GM21576 (cell line): ENCODE measurements around the gene CDC42EP2.

ENCODE experiments used
- ATAC-seq: cut with Tn5 transposase; IDR thresholded peaks from one replicate; pipeline ENCODE4 v1.9.1; 2021; ENCODE audit warnings: mild to moderate bottlenecking, moderate library complexity; ENCODE audit not compliant: unreplicated experiment

Gene CDC42EP2

GRCh38 chr11:65297026-65297672 lies 17.5 kb upstream of the CDC42EP2 start:
- ATAC-seq, result no peak

GRCh38 chr11:65298131-65298535 lies 16.5 kb upstream of the CDC42EP2 start:
- ATAC-seq, result no peak

GRCh38 chr11:65298655-65299179 lies 15.9 kb upstream of the CDC42EP2 start:
- ATAC-seq, result no peak

GRCh38 chr11:65300621-65301275 lies 13.9 kb upstream of the CDC42EP2 start:
- ATAC-seq, result no peak

- ATAC-seq, result no peak
These were observed 13.0 kb upstream of the CDC42EP2 start for GRCh38 chr11:65301491-65302329.

GRCh38 chr11:65303555-65303954 lies 11.1 kb upstream of the CDC42EP2 start:
- no peak for ATAC-seq

- no peak for ATAC-seq
These were observed 10.6 kb upstream of the CDC42EP2 start for GRCh38 chr11:65304110-65304509.

- no peak for ATAC-seq
These were observed 10.1 kb upstream of the CDC42EP2 start for GRCh38 chr11:65304613-65305012.

GRCh38 chr11:65305501-65306268 lies 9.0 kb upstream of the CDC42EP2 start:
- ATAC-seq, result no peak

- ATAC-seq, result no peak
These were observed 7.1 kb upstream of the CDC42EP2 start for GRCh38 chr11:65307298-65308229.

GRCh38 chr11:65308281-65308891 lies 6.3 kb upstream of the CDC42EP2 start:
- ATAC-seq, result no peak

GRCh38 chr11:65309006-65309405 lies 5.7 kb upstream of the CDC42EP2 start:
- no peak for ATAC-seq

- ATAC-seq, result no peak
These were observed 4.5 kb upstream of the CDC42EP2 start for GRCh38 chr11:65310215-65310614.

- ATAC-seq, result no peak
These were observed 3.9 kb upstream of the CDC42EP2 start for GRCh38 chr11:65310736-65311135.

GRCh38 chr11:65311170-65311678 lies 3.4 kb upstream of the CDC42EP2 start:
- ATAC-seq, result no peak

- ATAC-seq, result peak; percentile 43
These were observed 669 bp downstream of the CDC42EP2 start for GRCh38 chr11:65315204-65315865.

- ATAC-seq, result peak; percentile 10
These were observed 1.2 kb downstream of the CDC42EP2 start for GRCh38 chr11:65315866-65316226.

- no peak for ATAC-seq
These were observed 1.8 kb downstream of the CDC42EP2 start for GRCh38 chr11:65316227-65317024.
